GM13976 (cell line): Measurements from ENCODE around the gene PPP1CA.

Experiments
- DNase-seq: peaks from one replicate; pipeline ENCODE4 v3.0.0; 2012; ENCODE audit warnings: low spot score
- CTCF ChIP-seq: IDR thresholded peaks from 2 replicates; pipeline ENCODE4 v1.5.1; 2012; ENCODE audit warnings: borderline replicate concordance, mild to moderate bottlenecking; ENCODE audit not compliant: insufficient read depth; ENCODE audit errors: extremely low read depth, missing control alignments, control extremely low read depth
- in situ Hi-C: fragments of 300-500 bp; cut with MboI; formaldehyde crosslinking; loops from one replicate; pipeline ENCODE4 v1.12.0; 2022; ENCODE audit warnings: low sequenced_read_pairs, mixed read lengths, inconsistent platforms; ENCODE audit not compliant: unreplicated experiment

The PPP1CA gene

GRCh38 chr11:67349036-67349435 lies 52.6 kb downstream of the PPP1CA start:
- no peak for TF ChIP-seq CTCF
- DNase-seq: no peak
- in situ Hi-C loops: no loop called here
